Hematopoietic multipotent progenitor cell treated with erythropoietin and hydrocortisone succinate and interleukin-3 and kit ligand, for 8 days (in vitro differentiated cells): ENCODE results near the gene VAT1L.

Source experiments
- DNase-seq: peaks from one replicate; pipeline ENCODE4 v3.0.0-alpha.2; 2015

Gene VAT1L

GRCh38 chr16:77784441-77785372 is 3.7 kb upstream of the VAT1L start:
- DNase-seq, result no peak

GRCh38 chr16:77785373-77785764 is 3.0 kb upstream of the VAT1L start:
- no peak for DNase-seq

DNA sequence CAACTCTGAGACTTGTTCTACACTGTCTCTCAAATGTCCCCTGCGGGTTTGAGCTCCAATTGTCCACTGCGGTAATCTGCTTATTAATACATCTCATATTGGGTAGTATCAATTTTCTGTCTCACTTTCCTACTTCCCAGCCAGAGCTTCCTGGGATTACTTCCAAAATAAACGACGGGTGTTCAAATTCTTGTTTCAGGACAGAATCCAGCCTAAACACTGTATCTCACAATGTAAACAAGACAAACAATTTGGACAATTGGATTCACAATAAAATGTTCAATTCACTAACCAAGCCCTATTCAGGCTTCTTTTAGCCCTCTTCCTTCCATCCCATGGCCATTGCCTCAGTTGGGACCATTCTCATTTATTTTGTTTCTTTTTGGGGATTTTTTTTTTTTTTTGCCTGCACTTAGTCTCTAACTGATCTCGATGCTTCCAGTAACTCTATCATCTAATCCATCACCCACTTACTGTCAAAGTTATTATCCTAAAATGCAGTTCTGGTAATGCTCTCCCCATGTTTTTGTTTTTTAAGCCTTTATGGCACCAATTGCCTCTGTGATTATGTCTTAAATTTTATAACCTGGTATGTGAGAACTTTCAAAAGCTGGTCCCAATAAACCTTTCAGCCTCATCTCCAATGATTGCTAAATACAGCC is 2.0 kb upstream of the VAT1L start:
- DNase-seq, result no peak

GRCh38 chr16:77787452-77787851 is 912 bp upstream of the VAT1L start:
- DNase-seq, result no peak

DNA sequence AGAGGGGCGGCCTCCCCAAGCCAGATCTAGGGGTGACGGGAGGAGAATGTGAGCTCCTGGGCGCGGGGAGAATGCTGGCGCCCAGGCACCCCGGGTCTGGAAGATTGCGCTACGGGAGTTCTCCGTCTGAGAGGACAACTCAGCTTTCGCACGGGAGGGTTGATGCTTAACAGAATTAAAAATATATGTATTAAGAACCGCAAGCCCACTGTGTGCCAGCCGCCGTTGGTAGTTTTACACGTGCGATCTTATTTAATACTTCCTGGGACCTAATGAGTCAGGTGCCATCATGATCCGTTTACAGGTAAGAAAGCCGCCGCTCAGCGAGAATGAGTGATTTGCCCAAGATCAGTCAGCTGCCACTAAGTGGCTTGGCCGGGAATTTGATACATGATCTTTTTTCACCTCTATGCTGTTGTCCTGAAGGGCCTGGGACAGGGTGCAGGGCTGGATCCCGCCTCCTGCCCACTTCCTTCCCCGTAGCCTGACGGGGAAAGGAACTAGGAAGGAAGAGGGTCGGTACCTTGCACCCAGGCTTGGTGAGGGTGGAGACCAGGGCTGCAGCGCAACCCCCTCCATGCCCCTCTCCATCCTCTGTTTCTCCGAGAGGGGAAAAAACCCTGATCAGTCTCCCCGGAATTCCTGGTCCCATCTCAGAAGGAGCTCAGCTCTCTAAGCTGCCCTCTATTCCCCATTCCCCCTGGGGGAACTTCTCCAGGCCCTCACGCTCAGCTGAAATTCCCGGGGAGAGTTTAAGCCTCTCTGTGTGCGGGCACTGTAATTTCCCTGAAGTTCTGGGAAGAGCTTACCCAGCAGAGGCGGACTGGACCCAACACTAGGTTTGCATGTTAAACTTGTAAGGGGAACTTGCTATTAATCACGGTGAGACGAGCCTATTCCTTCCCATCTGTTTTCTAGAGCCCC is 983 bp downstream of the VAT1L start:
- DNase-seq, result no peak

GRCh38 chr16:77790009-77790372 is 1.6 kb downstream of the VAT1L start:
- no peak for DNase-seq

DNA sequence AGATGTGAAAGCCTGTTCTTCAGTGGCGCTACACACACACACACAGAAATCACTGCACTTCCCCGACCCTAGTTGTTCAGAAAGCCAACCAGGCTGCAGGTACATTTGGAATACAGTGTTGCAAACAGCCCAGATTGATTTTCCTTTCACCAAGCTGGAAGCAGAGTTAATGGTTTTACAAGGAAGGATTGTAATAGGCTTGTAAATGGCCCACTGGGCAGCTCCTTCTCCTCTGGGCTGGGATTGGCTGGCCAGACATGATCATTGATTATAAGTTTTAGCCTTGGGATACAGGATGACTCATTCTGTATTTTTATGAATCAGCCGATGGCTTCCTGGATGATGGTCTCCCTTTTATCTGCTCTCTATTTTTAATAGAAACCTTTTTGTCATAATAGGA is 2.5 kb downstream of the VAT1L start:
- DNase-seq, result no peak

DNA sequence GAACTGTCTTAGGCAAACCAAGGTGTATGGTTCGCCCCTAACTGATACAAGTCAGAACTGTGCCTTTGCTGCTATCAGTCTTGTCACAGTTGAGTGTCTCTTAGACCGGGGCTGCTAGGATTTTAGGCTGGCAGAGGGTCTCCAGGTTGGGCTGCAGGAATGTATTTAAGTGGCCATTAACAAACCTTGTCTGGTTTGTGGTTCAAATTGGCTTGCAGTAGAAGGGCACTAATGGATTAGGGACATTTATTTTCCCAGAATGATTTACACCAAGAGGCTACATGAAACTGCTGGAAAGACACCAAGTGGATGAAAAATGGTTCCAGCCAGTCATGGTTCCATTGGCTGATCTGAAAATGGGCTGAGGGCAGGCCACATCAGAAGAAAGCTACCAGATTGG is 5.1 kb downstream of the VAT1L start:
- DNase-seq, result no peak

- DNase-seq, result no peak
These were observed 6.2 kb downstream of the VAT1L start for GRCh38 chr16:77794586-77794985.

- no peak for DNase-seq
These were observed 13.5 kb downstream of the VAT1L start for GRCh38 chr16:77801817-77802216.

GRCh38 chr16:77805398-77805797 is 17.0 kb downstream of the VAT1L start:
- no peak for DNase-seq

DNA sequence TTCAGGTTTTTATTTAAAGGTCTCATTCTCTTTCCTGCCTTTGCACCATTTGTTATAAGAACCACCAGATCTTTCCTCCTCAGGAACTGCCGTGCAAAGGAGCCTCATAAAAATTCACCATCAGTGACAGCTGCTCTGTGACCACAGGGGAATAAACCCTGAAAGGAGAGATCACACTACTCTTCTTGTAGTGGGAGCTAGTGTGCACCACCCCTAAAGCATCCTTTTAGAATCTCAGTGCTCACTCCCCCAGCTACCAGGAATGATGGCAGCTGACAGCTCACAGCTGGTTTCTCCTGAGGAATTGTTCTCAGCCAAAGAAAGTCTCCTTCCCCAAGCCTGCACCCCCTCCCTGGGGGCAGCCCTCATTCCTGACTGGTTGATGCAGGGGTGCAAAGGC is 18.7 kb downstream of the VAT1L start:
- DNase-seq, result no peak

GRCh38 chr16:77812856-77813500 is 24.6 kb downstream of the VAT1L start:
- no peak for DNase-seq

DNA sequence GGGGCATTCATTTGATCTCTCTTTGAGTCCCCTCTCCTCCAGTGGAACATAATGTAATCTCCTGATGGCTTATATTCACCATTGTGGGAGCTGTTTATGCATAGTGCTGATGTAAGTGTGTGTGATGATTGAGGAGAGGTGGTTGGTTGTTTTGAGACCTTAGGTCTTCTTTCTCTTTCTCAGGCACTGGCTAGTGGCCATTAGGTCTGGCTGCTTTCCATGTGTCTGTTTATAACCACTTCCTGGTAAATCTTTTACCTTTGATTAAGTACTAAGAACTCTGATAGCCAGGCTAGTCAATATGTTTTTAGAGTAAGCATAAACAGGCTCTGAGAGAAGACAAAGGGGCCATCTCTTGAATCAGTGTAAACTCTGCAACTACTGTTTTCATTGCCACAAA is 27.9 kb downstream of the VAT1L start:
- DNase-seq, result no peak

DNA sequence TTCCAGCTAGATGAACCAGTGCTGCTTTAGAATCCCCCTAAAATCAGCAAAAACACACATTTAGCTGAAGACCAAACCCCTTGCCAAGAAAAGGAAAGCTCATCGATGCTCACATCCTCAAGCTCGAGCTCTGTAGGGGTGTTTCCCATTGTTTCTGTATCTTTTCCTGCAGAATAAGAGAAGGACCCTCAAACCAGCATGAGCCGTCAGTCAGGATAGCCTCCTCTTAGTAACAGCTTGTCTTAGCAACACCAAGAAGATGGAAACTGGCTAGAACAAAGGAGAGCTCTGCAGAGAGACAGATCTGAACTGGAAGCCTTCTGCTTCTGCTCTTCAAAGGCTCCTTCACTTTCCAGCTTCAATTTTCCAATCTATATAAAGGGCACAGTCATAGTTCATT is 32.0 kb downstream of the VAT1L start:
- no peak for DNase-seq

GRCh38 chr16:77822661-77823060 is 34.3 kb downstream of the VAT1L start:
- DNase-seq, result no peak

- no peak for DNase-seq
These were observed 34.7 kb downstream of the VAT1L start for GRCh38 chr16:77823067-77823466.

DNA sequence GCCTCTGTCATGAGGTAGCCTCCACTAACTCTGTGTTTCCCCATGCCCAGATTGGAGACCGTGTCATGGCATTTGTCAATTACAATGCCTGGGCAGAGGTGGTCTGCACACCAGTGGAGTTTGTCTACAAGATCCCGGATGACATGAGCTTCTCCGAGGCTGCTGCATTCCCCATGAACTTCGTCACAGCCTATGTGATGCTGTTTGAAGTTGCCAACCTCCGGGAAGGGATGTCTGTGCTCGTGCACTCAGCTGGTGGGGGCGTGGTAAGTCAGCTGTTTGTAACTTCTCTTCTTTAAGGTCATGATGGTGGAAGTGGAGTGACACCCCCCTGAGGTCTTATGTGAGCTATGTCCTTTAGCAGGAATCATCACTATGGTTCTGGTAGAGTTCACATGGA is 36.8 kb downstream of the VAT1L start:
- DNase-seq, result no peak

GRCh38 chr16:77827032-77827431 is 38.7 kb downstream of the VAT1L start:
- DNase-seq, result no peak

DNA sequence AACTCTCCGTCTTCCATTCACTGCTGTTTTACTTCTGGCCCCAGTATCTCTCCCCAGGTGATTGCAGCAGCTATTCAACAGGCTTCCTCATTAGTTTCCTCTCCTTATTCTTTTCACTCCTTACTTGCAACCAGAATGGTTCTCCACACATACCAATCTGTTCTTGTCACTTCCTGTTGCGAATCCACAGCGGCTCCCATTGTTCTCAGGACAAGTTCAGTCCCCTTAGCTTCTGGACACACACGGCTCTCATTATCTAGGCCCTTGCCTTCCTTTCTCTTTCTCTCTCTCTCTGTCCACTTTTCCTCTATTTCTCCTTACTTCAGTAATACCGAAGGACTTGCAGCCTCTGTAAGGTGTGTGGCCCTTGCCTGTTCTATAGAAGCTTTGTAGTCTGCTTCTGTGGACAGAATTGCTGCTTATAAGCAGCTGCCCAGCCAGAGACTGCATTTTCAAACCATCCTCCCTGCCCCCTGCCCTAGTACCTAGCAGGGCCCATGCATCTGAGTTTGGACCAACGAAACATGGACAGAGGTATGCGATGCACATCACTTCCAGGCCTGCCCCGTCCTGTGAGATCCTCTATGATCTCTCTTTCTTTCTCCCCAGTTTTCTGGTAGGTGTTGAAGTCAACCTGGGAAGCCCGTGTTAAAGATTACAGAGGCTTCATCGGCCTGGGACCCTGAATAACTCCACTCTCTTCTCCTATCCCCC is 45.7 kb downstream of the VAT1L start:
- no peak for DNase-seq

DNA sequence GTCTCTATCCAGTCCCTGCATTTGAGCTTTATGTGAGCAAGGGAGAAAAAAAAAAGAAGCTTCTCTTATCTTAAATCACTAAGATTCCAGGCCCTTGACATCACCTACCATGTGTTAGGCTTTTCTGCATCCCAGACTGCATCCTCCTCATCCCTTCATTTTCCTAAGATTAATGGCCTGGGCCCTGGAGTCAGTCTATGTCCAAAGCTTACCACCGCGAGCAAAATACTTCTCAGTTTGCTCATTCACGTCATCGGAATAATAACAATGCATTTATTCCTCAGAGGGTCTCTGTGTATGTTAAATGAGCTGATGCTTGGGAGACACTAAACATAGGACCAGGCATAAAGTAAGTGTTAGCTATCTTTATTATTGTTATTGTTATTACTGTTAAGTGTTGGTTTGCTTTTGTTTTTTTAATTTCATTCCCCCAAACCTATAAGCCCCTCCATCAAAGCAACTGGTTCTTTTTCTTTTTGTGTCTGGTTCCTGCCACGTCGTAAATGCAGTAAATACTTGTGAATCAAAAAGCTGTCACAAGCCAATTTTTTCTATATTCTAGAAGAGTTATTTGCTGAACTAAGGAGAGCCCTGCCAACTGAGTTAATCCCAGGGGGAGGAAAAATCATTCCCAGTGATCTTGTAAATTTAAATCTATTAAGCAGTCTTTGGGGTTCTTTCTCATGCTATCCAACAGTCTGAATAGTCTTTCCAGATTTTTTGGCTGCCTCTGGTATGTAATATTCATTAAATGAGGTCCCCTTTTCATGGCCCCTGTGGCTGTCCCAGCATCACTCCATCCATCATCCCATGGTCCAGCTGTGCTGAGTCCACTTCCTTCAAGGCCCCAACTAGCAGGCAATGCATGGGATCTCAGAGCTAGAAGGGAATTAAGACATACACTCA is 46.5 kb downstream of the VAT1L start:
- DNase-seq, result no peak
